PC-3 (cell line): Measurements from ENCODE around the gene CSTPP1. TPM values are rescaled to one million over a fixed set of nuclear protein-coding genes. Genes with fewer than 3 reads are reported as not detected.

Experiments used
- ATAC-seq: fragments of 200-7000 bp; cut with Tn5 transposase; 2 replicates; pipeline ENCODE4 v1.9.1; 2020; ENCODE audit warnings: mild to moderate bottlenecking, moderate library complexity
- BruUV-seq: library from RNA; stranded (reverse); fragments of 400-500 nt; replicated peaks from 2 replicates; lab custom pipeline; 2021; lab: Mats Ljungman, UMichigan
- CTCF ChIA-PET: fragments of 300-600 bp; sonication (Branson Sonifier 250); formaldehyde crosslinking; loops from one replicate; lab custom pipeline; 2022; ENCODE audit warnings: antibody characterized with exemption; lab: Charles Lee
- POLR2A ChIA-PET: fragments of 300-600 bp; sonication (Branson Sonifier 250); formaldehyde crosslinking; loops from one replicate; lab custom pipeline; 2022; ENCODE audit warnings: antibody characterized with exemption; ENCODE audit not compliant: unreplicated experiment; lab: Charles Lee
- DNase-seq: peaks from one replicate; pipeline ENCODE4 v3.0.0-alpha.2; 2015
- H2AFZ ChIP-seq: fragments of 300-600 bp; sonication (generic); 2 replicates; pipeline ENCODE4 v1.6.0; 2016; ENCODE audit warnings: antibody characterized with exemption, low read length
- H3F3A ChIP-seq: fragments of 300-600 bp; sonication (generic); one replicate; pipeline ENCODE4 v1.6.0; 2017; ENCODE audit warnings: antibody characterized with exemption, low read length, control low read depth, mild to moderate bottlenecking; ENCODE audit not compliant: unreplicated experiment
- H3K27ac ChIP-seq: fragments of 300-600 bp; sonication (generic); 2 replicates; pipeline ENCODE4 v1.5.1; 2016; ENCODE audit warnings: mild to moderate bottlenecking, low read length
- H3K27me3 ChIP-seq: fragments of 300-600 bp; sonication (generic); 2 replicates; pipeline ENCODE4 v1.6.1; 2016; ENCODE audit warnings: low read length, mixed read lengths
- H3K36me3 ChIP-seq: fragments of 300-600 bp; sonication (generic); 2 replicates; pipeline ENCODE4 v1.6.1; 2016; ENCODE audit warnings: low read depth, mixed run types, low read length, mixed read lengths
- H3K4me1 ChIP-seq: fragments of 300-600 bp; sonication (generic); 2 replicates; pipeline ENCODE4 v1.5.1; 2016; ENCODE audit warnings: low read length; ENCODE audit not compliant: insufficient read depth
- H3K4me2 ChIP-seq: fragments of 300-600 bp; sonication (generic); 2 replicates; pipeline ENCODE4 v1.6.0; 2016; ENCODE audit warnings: low read length
- H3K4me3 ChIP-seq: fragments of 300-600 bp; sonication (generic); 2 replicates; pipeline ENCODE4 v1.5.1; 2016; ENCODE audit warnings: mild to moderate bottlenecking, low read length, mixed read lengths
- H3K79me2 ChIP-seq: fragments of 300-600 bp; sonication (generic); 2 replicates; pipeline ENCODE4 v1.6.1; 2017; ENCODE audit warnings: low read length, mixed read lengths
- H3K9ac ChIP-seq: fragments of 300-600 bp; sonication (generic); 2 replicates; pipeline ENCODE4 v1.6.0; 2016; ENCODE audit warnings: mild to moderate bottlenecking, low read length
- H3K9me2 ChIP-seq: fragments of 300-600 bp; sonication (generic); replicated peaks from 2 replicates; pipeline ENCODE4 v1.6.1; 2016; ENCODE audit warnings: mixed run types, low read length, mixed read lengths
- H3K9me3 ChIP-seq: fragments of 300-600 bp; sonication (generic); 2 replicates; pipeline ENCODE4 v1.6.1; 2016; ENCODE audit warnings: low read length, mixed read lengths
- H4K20me1 ChIP-seq: fragments of 300-600 bp; sonication (generic); 2 replicates; pipeline ENCODE4 v1.6.1; 2016; ENCODE audit warnings: low read length, mixed read lengths
- CTCF ChIP-seq: fragments of 300-600 bp; sonication (generic); conservative IDR thresholded peaks from 2 replicates; pipeline ENCODE4 v1.5.1; 2017; ENCODE audit warnings: antibody characterized with exemption, low read depth, mild to moderate bottlenecking, low read length
- EZH2 ChIP-seq: fragments of 300-600 bp; sonication (generic); IDR thresholded peaks from one replicate; pipeline ENCODE4 v1.6.1; 2017; ENCODE audit warnings: antibody characterized with exemption, mild to moderate bottlenecking, low read length; ENCODE audit not compliant: unreplicated experiment
- EZH2phosphoT487 ChIP-seq: fragments of 300-600 bp; sonication (generic); IDR thresholded peaks from 2 replicates; pipeline ENCODE4 v1.6.1; 2018; ENCODE audit warnings: mild to moderate bottlenecking, antibody characterized with exemption, low read length, borderline replicate concordance
- intact Hi-C: fragments of 100-400 bp; cut with micrococcal nuclease; formaldehyde crosslinking; loops from 2 replicates; pipeline ENCODE4 v1.9.0; 2023
- total RNA-seq: library from RNA; depleted of rRNA; stranded (reverse); fragments of >200 nt; gene quantifications from 2 replicates; pipeline ENCODE4 v1.2.3, GENCODE V29; 2014

CSTPP1 gene
- total RNA-seq, 1 experiment from 2014 or later: 21.7 TPM

DNA sequence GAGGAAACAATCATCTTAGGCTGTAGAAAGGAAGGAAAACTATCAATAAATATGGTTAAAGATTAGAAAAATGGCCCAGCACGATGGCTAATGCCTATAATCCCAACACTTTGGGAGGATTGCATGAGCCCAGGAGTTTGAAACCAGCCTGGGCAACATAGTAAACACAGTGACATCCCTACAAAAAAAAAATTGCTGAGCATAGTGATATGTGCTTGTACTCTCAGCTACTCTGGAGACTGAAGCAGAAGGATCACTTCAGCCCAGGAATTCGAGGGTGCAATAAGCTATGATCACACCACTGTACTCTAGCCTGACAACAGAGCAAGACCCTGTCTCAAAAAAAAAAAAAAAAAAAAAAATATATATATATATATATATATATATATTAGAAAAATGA lies 185.2 kb downstream of the CSTPP1 start:
- H3K36me3 ChIP-seq: no peaks in the 10 kb centered on the region
- no peak overlapping the region for H3K4me2 ChIP-seq
- no peaks in the 10 kb centered on the region for H3K79me2 ChIP-seq
- H4K20me1 ChIP-seq: no peaks in the 10 kb centered on the region
- no peaks in the 10 kb centered on the region for H3K9me2 ChIP-seq
- no peaks in the 10 kb centered on the region for H3K27me3 ChIP-seq
- POLR2A ChIA-PET: no interaction called here
- TF ChIP-seq EZH2phosphoT487 (no peak), EZH2 (no peak), CTCF (no peak)
- intact Hi-C loops: no loop called here
- DNase-seq: no peak
- H3K9ac ChIP-seq: no peak overlapping the region
- no peaks in the 10 kb centered on the region for H3F3A ChIP-seq
- H3K4me1 ChIP-seq: no peaks in the 10 kb centered on the region
- no TSS peak for BruUV-seq
- H3K27ac ChIP-seq: no peak overlapping the region
- H3K9me3 ChIP-seq: no peaks in the 10 kb centered on the region
- CTCF ChIA-PET: no interaction called here
- H3K4me3 ChIP-seq: no peak overlapping the region
- H2AFZ ChIP-seq: no peak overlapping the region
- no peak for ATAC-seq

DNA sequence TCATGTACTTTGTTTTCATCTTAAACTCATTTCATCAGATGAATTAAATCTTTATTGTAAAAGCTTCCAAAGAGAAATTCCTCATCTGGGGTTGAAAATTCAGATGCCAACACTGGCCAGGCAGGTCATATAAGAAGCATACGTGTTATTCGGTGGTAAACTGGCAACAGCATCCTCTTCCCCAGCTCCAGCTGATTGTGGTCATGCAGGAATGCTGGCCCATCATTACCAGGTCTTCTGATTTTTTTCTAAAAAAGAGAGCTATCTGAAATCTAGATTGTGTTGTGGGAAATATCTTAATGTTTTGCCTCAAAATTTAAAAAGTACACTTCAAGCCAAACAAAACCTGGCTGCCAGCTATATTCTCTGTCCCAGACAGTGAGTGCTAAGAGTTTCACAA lies 186.5 kb downstream of the CSTPP1 start:
- ATAC-seq (no peak), DNase-seq (no peak)
- POLR2A ChIA-PET: no interaction called here
- no TSS peak for BruUV-seq
- Histone ChIP-seq H2AFZ (no peak overlapping the region), H3K4me1 (no peaks in the 10 kb centered on the region), H3K36me3 (no peaks in the 10 kb centered on the region), H3K4me3 (no peak overlapping the region), H3K27ac (no peak overlapping the region), H3K27me3 (no peaks in the 10 kb centered on the region), H3K9me2 (no peaks in the 10 kb centered on the region), H3K79me2 (no peaks in the 10 kb centered on the region), H4K20me1 (no peaks in the 10 kb centered on the region), H3K4me2 (no peak overlapping the region), H3K9ac (no peak overlapping the region), H3K9me3 (no peaks in the 10 kb centered on the region), H3F3A (no peaks in the 10 kb centered on the region)
- TF ChIP-seq CTCF: no peak
- CTCF ChIA-PET: no interaction called here
- intact Hi-C loops: no loop called here

DNA sequence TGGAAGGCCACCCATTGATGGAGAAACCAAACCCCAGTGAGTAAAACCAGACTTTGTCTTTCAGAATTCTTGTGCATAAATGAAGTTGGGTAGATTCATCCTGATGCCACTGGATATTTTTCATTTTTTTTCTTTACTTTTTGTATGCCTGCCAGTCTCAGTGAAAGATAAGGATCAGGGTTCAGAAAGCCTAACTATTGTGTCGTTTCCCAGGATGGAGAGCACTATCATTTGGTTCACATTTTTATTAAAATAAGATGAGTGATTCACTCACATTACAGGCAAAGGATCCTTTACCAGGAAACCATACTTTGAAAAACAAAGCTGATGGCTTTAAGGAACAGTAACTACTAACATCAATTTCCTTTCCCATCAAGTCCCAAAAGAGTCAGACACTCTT lies 188.1 kb downstream of the CSTPP1 start:
- DNase-seq: no peak
- no peak for ATAC-seq
- Histone ChIP-seq H2AFZ (no peak overlapping the region), H3K79me2 (no peaks in the 10 kb centered on the region), H4K20me1 (no peaks in the 10 kb centered on the region), H3K9me3 (no peaks in the 10 kb centered on the region), H3K4me1 (no peaks in the 10 kb centered on the region), H3K9ac (no peak overlapping the region), H3F3A (no peaks in the 10 kb centered on the region), H3K27me3 (no peaks in the 10 kb centered on the region), H3K27ac (no peak overlapping the region), H3K4me3 (no peak overlapping the region), H3K9me2 (no peaks in the 10 kb centered on the region), H3K4me2 (no peak overlapping the region), H3K36me3 (no peaks in the 10 kb centered on the region)
- intact Hi-C loops: no loop called here
- POLR2A ChIA-PET: no interaction called here
- no peak for TF ChIP-seq CTCF
- TF ChIP-seq EZH2phosphoT487: no peak
- TF ChIP-seq EZH2: no peak
- no TSS peak for BruUV-seq
- CTCF ChIA-PET: no interaction called here
